Ishikawa (cell line): Measurements from ENCODE around the gene CDH13.

Experiments used
- CREB1 ChIP-seq: IDR thresholded peaks from 2 replicates; pipeline ENCODE4 v1.6.1; 2012; ENCODE audit warnings: low read depth
- RAD21 ChIP-seq: IDR thresholded peaks from 2 replicates; pipeline ENCODE4 v1.6.1; 2012; ENCODE audit warnings: low read depth
- YY1 ChIP-seq: IDR thresholded peaks from 2 replicates; pipeline ENCODE4 v1.6.1; 2012; ENCODE audit warnings: low read depth
- ZBTB7A ChIP-seq: IDR thresholded peaks from 2 replicates; pipeline ENCODE4 v1.6.1; 2012; ENCODE audit warnings: low read depth
- TF ChIP-seq, protein P1 (sequence below): IDR thresholded peaks from 2 replicates; pipeline ENCODE4 v1.6.1; 2012; ENCODE audit warnings: low read depth, mild to moderate bottlenecking

- no peak for TF ChIP-seq RAD21
- TF ChIP-seq CREB1 = no peak
- TF ChIP-seq, protein P1, sequence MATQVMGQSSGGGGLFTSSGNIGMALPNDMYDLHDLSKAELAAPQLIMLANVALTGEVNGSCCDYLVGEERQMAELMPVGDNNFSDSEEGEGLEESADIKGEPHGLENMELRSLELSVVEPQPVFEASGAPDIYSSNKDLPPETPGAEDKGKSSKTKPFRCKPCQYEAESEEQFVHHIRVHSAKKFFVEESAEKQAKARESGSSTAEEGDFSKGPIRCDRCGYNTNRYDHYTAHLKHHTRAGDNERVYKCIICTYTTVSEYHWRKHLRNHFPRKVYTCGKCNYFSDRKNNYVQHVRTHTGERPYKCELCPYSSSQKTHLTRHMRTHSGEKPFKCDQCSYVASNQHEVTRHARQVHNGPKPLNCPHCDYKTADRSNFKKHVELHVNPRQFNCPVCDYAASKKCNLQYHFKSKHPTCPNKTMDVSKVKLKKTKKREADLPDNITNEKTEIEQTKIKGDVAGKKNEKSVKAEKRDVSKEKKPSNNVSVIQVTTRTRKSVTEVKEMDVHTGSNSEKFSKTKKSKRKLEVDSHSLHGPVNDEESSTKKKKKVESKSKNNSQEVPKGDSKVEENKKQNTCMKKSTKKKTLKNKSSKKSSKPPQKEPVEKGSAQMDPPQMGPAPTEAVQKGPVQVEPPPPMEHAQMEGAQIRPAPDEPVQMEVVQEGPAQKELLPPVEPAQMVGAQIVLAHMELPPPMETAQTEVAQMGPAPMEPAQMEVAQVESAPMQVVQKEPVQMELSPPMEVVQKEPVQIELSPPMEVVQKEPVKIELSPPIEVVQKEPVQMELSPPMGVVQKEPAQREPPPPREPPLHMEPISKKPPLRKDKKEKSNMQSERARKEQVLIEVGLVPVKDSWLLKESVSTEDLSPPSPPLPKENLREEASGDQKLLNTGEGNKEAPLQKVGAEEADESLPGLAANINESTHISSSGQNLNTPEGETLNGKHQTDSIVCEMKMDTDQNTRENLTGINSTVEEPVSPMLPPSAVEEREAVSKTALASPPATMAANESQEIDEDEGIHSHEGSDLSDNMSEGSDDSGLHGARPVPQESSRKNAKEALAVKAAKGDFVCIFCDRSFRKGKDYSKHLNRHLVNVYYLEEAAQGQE = no peak
- no peak for TF ChIP-seq ZBTB7A
- TF ChIP-seq YY1 = no peak
Observed at GRCh38 chr16:83130039-83130438, 503.3 kb downstream of the CDH13 start.
